ENCODE data around the gene MCEMP1.

GRCh38 chr19:7657131-7657751 lies 19.6 kb upstream of the MCEMP1 start:
- TF ChIP-seq CTCF (IDR thresholded peaks at IDR 0.05; ENCODE audit: poor library complexity) (no peak), EZH2phosphoT487 (IDR thresholded peaks at IDR 0.05; ENCODE audit: low read depth, severe bottlenecking, unreplicated experiment) (no peak)
